DND-41 (cell line): ENCODE data around the gene DNAJA3.

Source experiments
- ATAC-seq: fragments of 200-7000 bp; cut with Tn5 transposase; 3 replicates; pipeline ENCODE4 v1.9.1; 2021; ENCODE audit warnings: low read depth; ENCODE audit not compliant: insufficient read depth
- DNase-seq: peaks from one replicate; pipeline ENCODE4 v3.0.0-alpha.2; 2020
- H2AFZ ChIP-seq: 2 replicates; pipeline ENCODE4 v1.6.0; 2012; ENCODE audit warnings: low read depth, low read length
- H3K27ac ChIP-seq: 2 replicates; pipeline ENCODE4 v1.5.1; 2012; ENCODE audit warnings: low read length, inconsistent platforms
- H3K27me3 ChIP-seq: fragments of 200-600 bp; sonication (generic); 2 replicates; pipeline ENCODE4 v1.6.0; 2012; ENCODE audit warnings: low read length, mild to moderate bottlenecking, inconsistent platforms; ENCODE audit not compliant: insufficient read depth, poor library complexity
- H3K36me3 ChIP-seq: 2 replicates; pipeline ENCODE4 v1.5.1; 2012; ENCODE audit warnings: low read length, inconsistent platforms; ENCODE audit not compliant: insufficient read depth
- H3K4me1 ChIP-seq: 2 replicates; pipeline ENCODE4 v1.5.1; 2012; ENCODE audit warnings: mild to moderate bottlenecking, low read length; ENCODE audit not compliant: insufficient read depth
- H3K4me2 ChIP-seq: 2 replicates; pipeline ENCODE4 v1.6.0; 2012; ENCODE audit warnings: mild to moderate bottlenecking, moderate library complexity, low read length, inconsistent platforms; ENCODE audit not compliant: insufficient read depth
- H3K4me3 ChIP-seq, 2 experiments: fragments of 200-600 bp in 1 of 2; shearing (Covaris generic) in 1 of 2; 2 replicates each; pipeline ENCODE4 v1.5.1; 2012 to 2016; ENCODE audit warnings: inconsistent platforms in 2 of 2, low read length in 2 of 2, mild to moderate bottlenecking in 2 of 2, low read depth in 1 of 2, moderate library complexity in 1 of 2
- H3K79me2 ChIP-seq: 2 replicates; pipeline ENCODE4 v1.6.0; 2012; ENCODE audit warnings: low read length, inconsistent platforms; ENCODE audit not compliant: insufficient read depth
- H3K9ac ChIP-seq: 2 replicates; pipeline ENCODE4 v1.6.0; 2012; ENCODE audit warnings: low read depth, mild to moderate bottlenecking, inconsistent platforms, low read length, moderate library complexity
- H3K9me3 ChIP-seq: 2 replicates; pipeline ENCODE4 v1.5.1; 2012; ENCODE audit warnings: low read length, moderate library complexity, mild to moderate bottlenecking, inconsistent platforms; ENCODE audit not compliant: insufficient read depth, severe bottlenecking
- H4K20me1 ChIP-seq: 2 replicates; pipeline ENCODE4 v1.6.0; 2012; ENCODE audit warnings: low read length; ENCODE audit not compliant: insufficient read depth
- CTCF ChIP-seq: IDR thresholded peaks from 2 replicates; pipeline ENCODE4 v1.5.1; 2012; ENCODE audit warnings: borderline replicate concordance, low read length, moderate library complexity, mild to moderate bottlenecking; ENCODE audit not compliant: poor library complexity, severe bottlenecking; ENCODE audit errors: extremely low read depth
- EZH2 ChIP-seq: IDR thresholded peaks from 3 replicates; pipeline ENCODE4 v1.6.1; 2012; ENCODE audit warnings: borderline replicate concordance, low read depth, mild to moderate bottlenecking, moderate library complexity, low read length, inconsistent platforms; ENCODE audit not compliant: severe bottlenecking

The DNAJA3 gene

GRCh38 chr16:4389051-4389955, 36.4 kb upstream of the DNAJA3 start:
- ATAC-seq: no peak
- no peaks in the 10 kb centered on the region for H3K4me1 ChIP-seq
- H3K36me3 ChIP-seq: peaks cover 74% of the 10 kb centered on the region
- TF ChIP-seq CTCF (no peak), EZH2 (no peak)
- H2AFZ ChIP-seq: no peak overlapping the region
- H3K4me2 ChIP-seq: no peak overlapping the region
- H3K9me3 ChIP-seq: no peaks in the 10 kb centered on the region
- no peak overlapping the region for H3K4me3 ChIP-seq
- no peaks in the 10 kb centered on the region for H3K27me3 ChIP-seq
- no peak overlapping the region for H3K27ac ChIP-seq
- peaks cover 33% of the 10 kb centered on the region for H4K20me1 ChIP-seq
- H3K79me2 ChIP-seq: no peaks in the 10 kb centered on the region
- H3K9ac ChIP-seq: no peak overlapping the region
- DNase-seq: no peak

- no peak for ATAC-seq
- no peak for DNase-seq
- peaks cover 76% of the 10 kb centered on the region for H3K36me3 ChIP-seq
These were observed 35.1 kb upstream of the DNAJA3 start for GRCh38 chr16:4390266-4391260.

GRCh38 chr16:4391631-4392381, 33.9 kb upstream of the DNAJA3 start:
- Histone ChIP-seq H3K4me2 (no peak overlapping the region), H3K36me3 (peaks cover 73% of the 10 kb centered on the region), H3K4me3 (no peak overlapping the region), H4K20me1 (peaks cover 34% of the 10 kb centered on the region), H3K27ac (no peak overlapping the region), H3K9me3 (no peaks in the 10 kb centered on the region), H3K4me1 (no peaks in the 10 kb centered on the region), H2AFZ (no peak overlapping the region), H3K27me3 (no peaks in the 10 kb centered on the region), H3K9ac (no peak overlapping the region), H3K79me2 (no peaks in the 10 kb centered on the region)
- DNase-seq (peak; percentile 70), ATAC-seq (peak; percentile 84)
- TF ChIP-seq CTCF (no peak), EZH2 (no peak)

More at GRCh38 chr16:4390266-4391260, 35.1 kb upstream of the DNAJA3 start:
- no peak for TF ChIP-seq EZH2
- TF ChIP-seq CTCF: no peak
- Histone ChIP-seq H2AFZ (no peak overlapping the region), H3K4me2 (no peak overlapping the region), H4K20me1 (peaks cover 35% of the 10 kb centered on the region), H3K79me2 (no peaks in the 10 kb centered on the region), H3K9ac (no peak overlapping the region), H3K9me3 (no peaks in the 10 kb centered on the region), H3K4me1 (no peaks in the 10 kb centered on the region), H3K27me3 (no peaks in the 10 kb centered on the region), H3K27ac (no peak overlapping the region), H3K4me3 (no peak overlapping the region)
